Mucosa of stomach (tissue), 1 donor: ENCODE data around the gene RXRA.

Experiments
- H3K27me3 ChIP-seq: one replicate; pipeline ENCODE4 v1.7.0; 2013; ENCODE audit warnings: mild to moderate bottlenecking, low read length; ENCODE audit not compliant: control insufficient read depth, insufficient read depth
- H3K36me3 ChIP-seq: one replicate; pipeline ENCODE4 v1.7.0; 2013; ENCODE audit warnings: low read length; ENCODE audit not compliant: control insufficient read depth, insufficient read depth
- H3K4me1 ChIP-seq: one replicate; pipeline ENCODE4 v1.7.0; 2013; ENCODE audit warnings: mild to moderate bottlenecking, low read length; ENCODE audit not compliant: control insufficient read depth, insufficient read depth
- H3K4me3 ChIP-seq: one replicate; pipeline ENCODE4 v1.7.0; 2013; ENCODE audit warnings: low read length
- H3K9ac ChIP-seq: one replicate; pipeline ENCODE4 v1.7.0; 2013; ENCODE audit warnings: mild to moderate bottlenecking, low read length, moderate library complexity
- H3K9me3 ChIP-seq: one replicate; pipeline ENCODE4 v1.7.0; 2013; ENCODE audit warnings: mild to moderate bottlenecking, low read length, moderate library complexity; ENCODE audit not compliant: control insufficient read depth
- donor health status: Pancreatic carcinoma.

The RXRA gene

DNA sequence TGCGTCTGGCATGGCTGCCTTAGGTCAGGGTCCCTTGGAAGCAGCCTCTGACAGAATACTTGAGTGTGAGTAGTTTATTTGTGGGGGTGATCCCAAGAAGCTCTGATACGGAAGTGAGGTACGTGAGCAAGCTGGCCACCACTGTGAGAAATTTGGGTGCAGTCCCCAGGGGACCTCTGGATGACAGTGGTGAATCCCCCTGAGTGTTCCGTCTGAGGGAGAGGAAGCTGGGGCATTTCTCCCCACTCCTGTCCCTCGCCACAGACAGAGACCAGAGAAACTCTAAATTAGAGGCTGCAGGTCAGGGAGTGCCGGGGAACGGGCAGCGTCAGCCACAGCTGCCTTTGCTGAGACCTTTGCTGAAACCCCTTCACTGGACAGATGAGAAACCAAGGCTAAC, 159.4 kb downstream of the RXRA start:
- H3K27me3 ChIP-seq, result no peaks in the 10 kb centered on the region
- H3K9ac ChIP-seq, result no peak overlapping the region
- H3K4me3 ChIP-seq, result no peak overlapping the region

DNA sequence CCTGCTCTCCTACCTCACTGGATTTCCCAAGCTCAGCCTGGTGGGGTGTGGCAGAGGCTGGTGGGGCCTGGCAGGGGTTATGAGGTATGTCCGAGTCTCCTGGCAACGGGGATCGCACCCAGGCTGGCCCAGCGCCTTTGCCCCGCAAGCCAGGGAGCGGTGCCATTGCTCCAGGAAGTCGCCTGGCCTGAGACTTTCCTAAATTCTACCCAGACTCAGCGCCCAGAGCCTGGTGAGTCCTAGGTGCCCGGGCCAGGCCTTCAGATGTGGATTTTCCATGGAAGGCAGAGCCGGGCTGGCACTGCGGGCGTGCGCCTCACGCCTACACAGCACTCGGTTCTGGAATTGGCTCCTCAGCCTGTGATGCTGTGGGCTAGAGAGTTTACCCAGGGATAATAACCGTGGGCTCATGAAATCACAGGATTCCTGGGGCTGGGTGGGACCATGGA, 159.9 kb downstream of the RXRA start:
- H3K27me3 ChIP-seq, result no peaks in the 10 kb centered on the region
- H3K4me3 ChIP-seq, result no peak overlapping the region
- no peaks in the 10 kb centered on the region for H3K4me1 ChIP-seq
- no peaks in the 10 kb centered on the region for H3K9me3 ChIP-seq
- H3K36me3 ChIP-seq, result no peaks in the 10 kb centered on the region
- no peak overlapping the region for H3K9ac ChIP-seq

More for the DNA sequence above, 159.4 kb downstream of the RXRA start:
- no peaks in the 10 kb centered on the region for H3K4me1 ChIP-seq
- H3K9me3 ChIP-seq, result no peaks in the 10 kb centered on the region
- H3K36me3 ChIP-seq, result no peaks in the 10 kb centered on the region

DNA sequence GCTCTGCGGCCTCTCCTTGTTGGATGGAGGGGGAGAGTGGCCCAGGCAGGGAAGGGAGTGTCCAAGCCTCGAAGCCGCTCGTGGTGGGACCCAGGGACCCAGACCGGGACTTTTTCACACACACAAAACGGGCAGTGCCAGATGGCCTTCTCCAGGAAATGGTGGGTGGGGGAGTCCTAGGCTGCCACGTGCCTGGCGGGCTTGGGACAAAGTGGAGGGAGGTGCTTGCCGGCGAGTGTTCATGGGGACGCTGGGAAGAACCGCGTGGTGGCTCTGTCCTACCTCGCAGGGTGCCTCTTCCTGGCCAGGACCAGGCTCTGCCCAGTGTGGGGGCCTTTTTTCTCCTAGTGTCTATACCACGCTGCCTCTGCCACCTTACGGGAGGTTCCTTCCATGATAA, 160.3 kb downstream of the RXRA start:
- Histone ChIP-seq H3K4me3 (no peak overlapping the region), H3K9me3 (no peaks in the 10 kb centered on the region), H3K9ac (no peak overlapping the region), H3K36me3 (no peaks in the 10 kb centered on the region), H3K4me1 (no peaks in the 10 kb centered on the region), H3K27me3 (no peaks in the 10 kb centered on the region)
